ENCODE data around the gene AUTS2.

Gene AUTS2

GRCh38 chr7:69605070-69605469, 6.8 kb downstream of the AUTS2 start:
- no peak for DNase-seq (ENCODE audit: low read depth)
- no peak for TF ChIP-seq CTCF (conservative IDR thresholded peaks at IDR 0.05; ENCODE audit: low read depth, low read length)
- no peak overlapping the region for H3K4me3 ChIP-seq (ENCODE audit: low read length)

GRCh38 chr7:69605546-69605945, 7.3 kb downstream of the AUTS2 start:
- no peak for TF ChIP-seq CTCF (conservative IDR thresholded peaks at IDR 0.05; ENCODE audit: low read depth, low read length)
- DNase-seq (ENCODE audit: low read depth) = no peak
- H3K4me3 ChIP-seq (ENCODE audit: low read length) = no peak overlapping the region

GRCh38 chr7:69608049-69608448, 9.8 kb downstream of the AUTS2 start:
- no peak overlapping the region for H3K4me3 ChIP-seq (ENCODE audit: low read length)
- no peak for DNase-seq (ENCODE audit: low read depth)
- TF ChIP-seq CTCF (conservative IDR thresholded peaks at IDR 0.05; ENCODE audit: low read depth, low read length) = no peak

GRCh38 chr7:69608878-69609277, 10.6 kb downstream of the AUTS2 start:
- no peak for DNase-seq (ENCODE audit: low read depth)
- H3K4me3 ChIP-seq (ENCODE audit: low read length) = no peak overlapping the region
- TF ChIP-seq CTCF (conservative IDR thresholded peaks at IDR 0.05; ENCODE audit: low read depth, low read length) = no peak

- no peak overlapping the region for H3K4me3 ChIP-seq (ENCODE audit: low read length)
- no peak for DNase-seq (ENCODE audit: low read depth)
- no peak for TF ChIP-seq CTCF (conservative IDR thresholded peaks at IDR 0.05; ENCODE audit: low read depth, low read length)
Observed at GRCh38 chr7:69609541-69610373, 11.5 kb downstream of the AUTS2 start.

GRCh38 chr7:69610374-69611084, 12.3 kb downstream of the AUTS2 start:
- no peak for TF ChIP-seq CTCF (conservative IDR thresholded peaks at IDR 0.05; ENCODE audit: low read depth, low read length)
- no peak for DNase-seq (ENCODE audit: low read depth)
- H3K4me3 ChIP-seq (ENCODE audit: low read length) = no peak overlapping the region

- no peak for DNase-seq (ENCODE audit: low read depth)
- H3K4me3 ChIP-seq (ENCODE audit: low read length) = no peak overlapping the region
- no peak for TF ChIP-seq CTCF (conservative IDR thresholded peaks at IDR 0.05; ENCODE audit: low read depth, low read length)
Observed at GRCh38 chr7:69612981-69613380, 14.7 kb downstream of the AUTS2 start.
